ENCODE results near the gene S100Z.
"Not testable (repeated sequence)": the region's sequence is repeated elsewhere in the genome, so short reads cannot be mapped to it uniquely, and the experiment has no call there.

The S100Z gene

GRCh38 chr5:76826416-76826815 is 23.4 kb upstream of the S100Z start:
- DNase-seq (ENCODE audit: low spot score): not testable (repeated sequence)

DNA sequence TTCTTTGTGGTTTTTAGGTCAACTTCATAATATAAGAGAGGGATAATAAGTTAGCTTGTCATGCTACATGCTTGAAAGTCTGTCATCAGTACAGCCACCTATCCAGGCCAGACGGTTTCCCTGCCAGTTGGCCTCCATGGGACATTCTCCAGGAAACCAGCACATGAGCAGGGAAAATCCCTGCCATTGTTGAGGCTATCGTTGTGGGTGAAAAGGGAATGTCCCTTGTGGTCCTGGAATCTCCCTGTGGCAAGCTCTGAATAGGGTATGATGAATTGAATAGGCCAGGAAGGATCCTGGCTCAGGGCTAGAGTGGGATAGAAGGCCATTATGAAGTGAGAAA is 18.7 kb upstream of the S100Z start:
- no peak for DNase-seq (ENCODE audit: low spot score)

- no peak for DNase-seq (ENCODE audit: low spot score)
Observed at GRCh38 chr5:76836181-76836580, 13.6 kb upstream of the S100Z start.

GRCh38 chr5:76836585-76836984 is 13.2 kb upstream of the S100Z start:
- DNase-seq (ENCODE audit: low spot score): no peak

GRCh38 chr5:76838481-76839261 is 11.1 kb upstream of the S100Z start:
- DNase-seq (ENCODE audit: low spot score): no peak

- no peak for DNase-seq (ENCODE audit: low spot score)
Observed at GRCh38 chr5:76841361-76841760, 8.5 kb upstream of the S100Z start.

DNA sequence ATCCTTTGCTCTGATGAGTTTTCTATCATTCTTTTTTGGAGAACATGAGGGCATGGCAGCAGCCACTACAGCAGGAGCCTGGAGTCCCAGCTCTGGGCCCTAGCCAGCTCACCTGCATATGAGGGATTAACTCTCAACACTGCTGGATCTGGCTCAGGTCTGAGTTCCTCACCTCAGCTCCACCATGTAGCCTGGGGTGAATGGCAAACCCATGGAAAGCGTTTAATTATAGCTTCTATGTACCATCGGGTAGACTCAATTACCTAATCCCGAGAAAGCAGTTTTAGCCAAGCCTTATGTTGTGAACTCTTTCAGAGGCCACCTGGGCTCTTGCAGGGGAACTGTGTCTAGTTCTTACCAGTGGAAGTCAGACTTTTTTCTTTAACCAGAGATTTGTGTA is 3.9 kb upstream of the S100Z start:
- DNase-seq (ENCODE audit: low spot score): no peak

DNA sequence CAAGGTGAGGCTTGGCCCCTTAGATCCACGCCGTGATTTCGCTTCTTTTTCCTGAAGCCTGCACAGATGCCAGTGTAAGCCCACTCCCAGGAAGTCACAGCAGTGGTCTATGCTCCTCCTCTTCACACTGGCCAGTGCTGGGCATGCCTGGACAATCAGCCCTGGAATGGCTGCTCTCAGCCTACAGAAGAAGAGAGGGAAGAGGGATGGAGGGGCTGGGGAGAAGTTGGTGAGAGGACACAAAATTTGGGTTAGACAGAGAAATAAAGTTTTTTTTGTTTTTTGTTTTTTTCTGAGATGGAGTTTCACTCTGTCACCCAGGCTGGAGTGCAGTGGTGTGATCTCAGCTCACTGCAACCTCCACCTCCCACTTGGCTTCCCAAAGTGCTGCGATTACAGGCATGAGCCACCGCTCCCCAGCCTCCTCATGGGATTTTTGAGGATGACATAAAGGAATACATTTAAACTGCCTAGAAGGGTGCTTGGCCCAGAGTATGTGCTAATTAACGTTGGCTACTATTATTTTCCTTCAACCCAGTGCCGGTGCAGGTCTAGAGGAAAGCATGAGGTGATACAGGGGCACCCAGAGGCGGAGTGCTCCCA is 830 bp downstream of the S100Z start:
- no peak for DNase-seq (ENCODE audit: low spot score)

- DNase-seq (ENCODE audit: low spot score): peak; percentile 14
Observed at GRCh38 chr5:76851728-76852369, 2.0 kb downstream of the S100Z start.

- no peak for DNase-seq (ENCODE audit: low spot score)
Observed at GRCh38 chr5:76852772-76853171, 3.0 kb downstream of the S100Z start.

GRCh38 chr5:76853741-76854140 is 3.9 kb downstream of the S100Z start:
- not testable (repeated sequence) for DNase-seq (ENCODE audit: low spot score)

- DNase-seq (ENCODE audit: low spot score): no peak
Observed at GRCh38 chr5:76854644-76855043, 4.8 kb downstream of the S100Z start.

DNA sequence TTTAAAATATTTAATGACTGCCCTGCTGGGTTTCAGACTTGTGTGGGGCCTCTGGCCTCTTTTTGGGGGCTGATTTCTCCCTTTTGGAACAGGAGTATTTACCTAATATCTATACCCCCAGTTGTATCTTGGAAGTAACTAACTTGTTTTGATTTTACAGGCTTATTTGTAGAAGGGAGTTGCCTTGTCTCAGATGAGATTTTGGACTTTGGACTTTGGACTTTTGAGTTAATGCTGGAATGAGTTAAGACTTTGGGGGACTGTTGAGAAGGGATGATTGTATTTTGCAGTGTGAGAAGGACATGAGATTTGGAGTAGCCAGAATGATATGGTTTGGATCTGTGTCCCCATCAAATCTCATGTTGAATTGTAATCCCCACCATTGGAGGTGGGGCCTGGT is 5.7 kb downstream of the S100Z start:
- DNase-seq (ENCODE audit: low spot score): not testable (repeated sequence)

DNA sequence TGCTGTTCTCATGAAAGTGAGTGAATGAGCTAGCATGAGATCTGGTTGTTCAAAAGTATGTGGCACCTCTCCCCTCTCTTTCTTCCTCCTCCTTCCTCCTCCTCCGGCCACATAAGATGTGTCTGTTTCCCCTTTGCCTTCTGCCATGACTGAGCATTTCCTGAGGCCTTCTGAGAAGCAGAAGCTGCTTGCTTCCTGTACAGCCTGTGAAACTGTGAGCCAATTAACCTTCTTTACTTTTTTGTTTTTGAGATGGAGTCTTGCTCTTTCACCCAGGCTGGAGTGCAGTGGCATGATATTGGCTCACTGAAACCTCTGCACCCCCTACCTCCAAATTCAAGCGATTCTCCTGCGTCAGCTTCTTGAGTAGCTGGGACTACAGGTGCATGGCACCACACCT is 6.1 kb downstream of the S100Z start:
- no peak for DNase-seq (ENCODE audit: low spot score)

DNA sequence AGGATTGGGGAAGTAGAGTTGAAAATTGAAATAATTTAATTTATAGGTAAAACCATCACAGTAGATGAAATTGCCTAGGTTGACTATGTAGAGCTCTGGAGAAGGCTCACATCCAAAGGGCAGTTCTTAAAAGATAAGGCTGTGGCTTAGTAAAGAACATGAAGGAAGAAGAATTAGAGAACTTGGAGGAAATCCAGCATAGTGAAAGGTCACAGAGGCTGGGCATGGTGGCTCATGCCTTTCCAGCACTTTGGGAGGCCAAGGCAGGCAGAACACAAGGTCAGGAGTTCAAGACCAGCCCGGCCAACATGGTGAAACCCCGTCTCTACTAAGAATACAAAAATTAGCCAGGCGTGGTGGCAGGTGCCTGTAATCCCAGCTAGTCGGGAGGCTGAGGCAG is 7.0 kb downstream of the S100Z start:
- DNase-seq (ENCODE audit: low spot score): not testable (repeated sequence)

DNA sequence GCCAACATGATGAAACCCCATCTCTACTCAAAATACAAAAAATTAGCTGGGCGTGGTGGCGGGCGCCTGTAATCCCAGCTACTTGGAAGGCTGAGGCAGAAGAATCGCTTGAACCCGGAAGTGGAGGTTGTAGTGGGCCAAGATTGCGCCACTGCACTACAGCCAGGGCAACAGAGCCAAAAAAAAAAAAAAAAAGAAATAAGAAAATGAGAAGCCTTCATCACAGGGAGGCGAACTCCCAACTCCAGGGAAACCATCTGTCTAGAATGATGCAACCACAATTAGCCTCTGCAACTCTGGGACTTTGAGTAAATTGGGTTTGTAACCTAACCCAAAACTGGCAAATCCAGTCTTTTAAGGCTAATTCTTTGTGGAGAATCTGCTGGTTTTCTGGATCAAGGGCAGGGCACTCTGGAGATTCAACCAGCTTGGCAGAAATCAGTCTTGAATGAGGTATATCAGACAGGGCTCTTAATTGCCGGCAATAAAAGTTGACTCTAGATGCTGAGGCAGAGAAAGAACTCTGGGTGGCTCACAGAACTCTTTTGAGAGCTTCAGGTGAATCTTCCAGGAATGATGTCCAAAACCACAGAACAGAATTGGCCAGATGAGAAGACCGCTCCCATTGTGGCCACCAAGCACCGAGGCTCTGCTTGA is 9.9 kb downstream of the S100Z start:
- no peak for DNase-seq (ENCODE audit: low spot score)

DNA sequence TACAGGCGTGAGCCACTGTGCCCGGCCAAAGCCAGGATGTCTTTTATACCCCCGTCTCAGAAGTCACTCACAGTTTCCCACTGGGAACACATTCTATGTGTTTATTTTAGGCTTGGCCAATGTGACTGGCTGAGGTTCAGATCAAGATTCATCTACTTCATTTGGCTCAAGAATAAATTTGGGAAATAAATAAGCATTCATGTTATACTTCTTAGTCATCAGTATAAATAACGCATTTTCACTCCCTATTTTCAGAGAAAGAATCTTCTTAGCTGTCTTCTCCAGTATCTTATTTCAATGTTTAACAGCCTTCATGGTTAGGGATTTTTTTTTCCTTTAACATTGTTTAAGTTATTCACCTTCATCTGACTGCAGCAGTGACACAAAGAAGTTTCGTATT is 11.8 kb downstream of the S100Z start:
- no peak for DNase-seq (ENCODE audit: low spot score)

- no peak for DNase-seq (ENCODE audit: low spot score)
Observed at GRCh38 chr5:76863001-76863400, 13.2 kb downstream of the S100Z start.

DNA sequence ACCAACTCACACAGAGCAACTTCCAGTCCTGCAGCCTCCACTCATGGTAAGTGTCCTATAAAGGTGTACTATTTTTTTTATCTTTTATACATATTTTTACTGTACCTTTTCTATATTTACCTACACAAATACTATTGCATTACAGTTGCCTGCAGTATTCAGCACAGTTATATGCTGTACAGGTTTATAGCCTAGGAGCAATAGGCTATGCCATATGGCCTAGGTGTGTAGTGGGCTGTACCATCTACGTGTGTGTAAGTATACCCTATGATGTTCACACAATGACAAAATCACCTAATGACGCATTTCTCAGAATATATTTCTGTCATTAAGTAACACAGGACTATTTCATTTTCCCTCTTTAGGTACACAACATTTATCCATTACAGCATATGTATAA is 16.7 kb downstream of the S100Z start:
- DNase-seq (ENCODE audit: low spot score): no peak

DNA sequence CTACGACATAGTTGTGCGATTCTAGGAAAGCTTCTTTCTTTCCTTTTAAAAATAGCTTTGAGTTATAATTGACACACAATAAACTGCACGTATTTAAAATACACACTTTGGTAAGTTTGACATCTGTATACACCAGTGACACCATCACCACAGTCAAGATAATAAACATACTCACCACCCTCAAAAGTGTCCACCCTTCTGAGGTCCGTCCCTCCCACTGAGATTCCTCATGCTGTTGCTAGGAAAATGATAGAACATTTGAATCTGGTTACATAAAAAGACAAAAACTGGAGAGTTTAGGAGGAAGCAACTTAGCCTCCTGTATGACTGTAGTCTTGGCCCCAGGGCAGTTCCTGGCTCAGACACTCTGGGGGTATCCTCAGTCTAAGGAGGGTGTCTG is 17.2 kb downstream of the S100Z start:
- no peak for DNase-seq (ENCODE audit: low spot score)

- DNase-seq (ENCODE audit: low spot score): peak; percentile 64
Observed at GRCh38 chr5:76867827-76868693, 18.2 kb downstream of the S100Z start.

GRCh38 chr5:76870046-76870445 is 20.2 kb downstream of the S100Z start:
- DNase-seq (ENCODE audit: low spot score): no peak

All from germinal center (tissue), 1 donor.